ENCODE results near the gene MALSU1.

DNA sequence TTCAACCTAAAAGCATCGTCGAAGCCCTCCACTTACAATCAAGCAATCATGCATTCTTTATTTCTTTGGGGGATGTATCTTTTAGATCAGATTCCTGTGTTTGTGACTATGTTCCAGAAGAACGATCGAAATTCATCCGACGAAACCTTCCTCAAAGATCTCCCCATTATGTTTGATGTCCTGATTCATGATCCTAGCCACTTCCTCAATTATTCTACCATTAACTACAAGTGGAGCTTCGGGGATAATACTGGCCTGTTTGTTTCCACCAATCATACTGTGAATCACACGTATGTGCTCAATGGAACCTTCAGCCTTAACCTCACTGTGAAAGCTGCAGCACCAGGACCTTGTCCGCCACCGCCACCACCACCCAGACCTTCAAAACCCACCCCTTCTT is 38.8 kb upstream of the MALSU1 start:
- TF ChIP-seq EZH2phosphoT487 (IDR thresholded peaks at IDR 0.05): no peak
- TF ChIP-seq, protein P1, sequence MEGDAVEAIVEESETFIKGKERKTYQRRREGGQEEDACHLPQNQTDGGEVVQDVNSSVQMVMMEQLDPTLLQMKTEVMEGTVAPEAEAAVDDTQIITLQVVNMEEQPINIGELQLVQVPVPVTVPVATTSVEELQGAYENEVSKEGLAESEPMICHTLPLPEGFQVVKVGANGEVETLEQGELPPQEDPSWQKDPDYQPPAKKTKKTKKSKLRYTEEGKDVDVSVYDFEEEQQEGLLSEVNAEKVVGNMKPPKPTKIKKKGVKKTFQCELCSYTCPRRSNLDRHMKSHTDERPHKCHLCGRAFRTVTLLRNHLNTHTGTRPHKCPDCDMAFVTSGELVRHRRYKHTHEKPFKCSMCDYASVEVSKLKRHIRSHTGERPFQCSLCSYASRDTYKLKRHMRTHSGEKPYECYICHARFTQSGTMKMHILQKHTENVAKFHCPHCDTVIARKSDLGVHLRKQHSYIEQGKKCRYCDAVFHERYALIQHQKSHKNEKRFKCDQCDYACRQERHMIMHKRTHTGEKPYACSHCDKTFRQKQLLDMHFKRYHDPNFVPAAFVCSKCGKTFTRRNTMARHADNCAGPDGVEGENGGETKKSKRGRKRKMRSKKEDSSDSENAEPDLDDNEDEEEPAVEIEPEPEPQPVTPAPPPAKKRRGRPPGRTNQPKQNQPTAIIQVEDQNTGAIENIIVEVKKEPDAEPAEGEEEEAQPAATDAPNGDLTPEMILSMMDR (IDR thresholded peaks at IDR 0.05): no peak
